H54 (cell line): ENCODE data around the gene MAMSTR.
"Not testable (repeated sequence)": the region's sequence is repeated elsewhere in the genome, so short reads cannot be mapped to it uniquely, and the experiment has no call there.

Source experiments
- DNase-seq: peaks from one replicate; pipeline ENCODE4 v3.0.0; 2011; ENCODE audit warnings: low spot score, mixed read lengths; ENCODE audit not compliant: insufficient read length
- FAIRE-seq: peaks from 3 replicates; lab custom pipeline; 2011; peaks lifted over from hg19 to GRCh38; lab: Jason Lieb, UNC
- POLR2A ChIP-seq: IDR thresholded peaks from 2 replicates; pipeline ENCODE4 v1.6.1; 2011; ENCODE audit warnings: low read depth, mild to moderate bottlenecking, low read length

Gene MAMSTR

DNA sequence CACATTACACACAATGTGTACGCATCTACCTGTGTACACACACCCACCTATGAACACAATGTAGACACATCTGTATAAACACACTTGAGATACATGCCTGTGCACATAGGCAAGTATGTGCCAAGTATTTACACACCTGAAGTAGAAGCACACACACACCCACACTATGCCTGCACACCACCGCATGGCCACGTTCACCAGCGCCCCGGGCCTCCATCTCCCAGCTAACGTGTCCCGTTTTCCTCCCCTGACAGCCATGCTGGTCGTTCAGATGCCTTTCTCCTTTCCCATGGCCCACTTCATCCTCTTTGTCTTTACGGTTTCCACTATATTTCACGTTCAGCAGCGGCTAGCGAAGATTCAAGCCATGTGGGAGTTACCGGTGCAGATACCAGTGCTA, 16.8 kb downstream of the MAMSTR start:
- no peak for FAIRE-seq
- no peak for TF ChIP-seq POLR2A
- DNase-seq, result no peak

DNA sequence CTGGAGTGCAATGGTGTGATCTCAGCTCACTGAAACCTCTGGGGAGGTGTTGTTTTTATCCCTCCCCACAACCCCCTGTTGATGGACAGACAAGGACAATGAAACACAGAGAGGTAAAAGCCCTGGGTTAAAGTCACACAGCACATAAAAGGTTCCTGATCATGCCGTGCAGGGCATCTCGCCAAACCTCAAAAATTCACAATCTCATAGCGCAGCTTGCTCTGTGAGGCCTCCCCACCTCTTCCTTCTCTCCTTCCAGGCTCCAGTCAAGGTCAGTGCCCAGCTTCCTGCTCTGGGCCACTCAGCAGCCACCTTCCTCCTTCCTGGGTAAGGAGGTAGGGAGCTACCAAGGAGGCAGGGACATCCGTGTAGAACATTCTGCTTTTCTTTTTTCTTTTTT, 21.5 kb downstream of the MAMSTR start:
- no peak for TF ChIP-seq POLR2A
- FAIRE-seq (peak; percentile 83), DNase-seq (peak; percentile 65)

GRCh38 chr19:48696353-48697010, 23.0 kb downstream of the MAMSTR start:
- TF ChIP-seq POLR2A, result no peak
- FAIRE-seq (no peak), DNase-seq (no peak)

GRCh38 chr19:48695743-48696352, 23.7 kb downstream of the MAMSTR start, which contains the start of gene FUT2:
Gene FUT2, plus strand, starts transcription at chr19:48695971. Its CDS starts 6,986 bp downstream, at chr19:48702957.
- no peak for TF ChIP-seq POLR2A
- DNase-seq, result no peak
- FAIRE-seq, result no peak

GRCh38 chr19:48693629-48694028, 25.9 kb downstream of the MAMSTR start:
- FAIRE-seq, DNase-seq: not testable (repeated sequence)

DNA sequence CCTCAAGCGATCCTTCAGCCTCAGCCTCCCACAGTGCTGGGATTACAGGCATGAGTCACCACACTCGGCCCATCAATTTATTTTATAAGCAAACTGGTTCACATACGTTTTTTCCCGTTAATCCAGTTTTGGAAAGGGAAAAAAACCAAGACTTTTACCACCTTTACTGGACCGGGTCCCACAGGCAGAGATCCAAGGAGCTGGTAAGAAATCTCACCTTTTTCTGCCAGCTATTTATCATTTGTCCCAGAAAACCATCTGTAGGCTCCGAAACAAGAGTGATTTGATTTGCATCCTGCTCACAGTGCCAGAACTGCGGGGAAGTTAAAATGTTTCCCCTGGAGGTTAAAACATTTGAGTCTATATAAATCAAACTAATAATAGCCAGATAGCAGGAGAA, 30.1 kb downstream of the MAMSTR start:
- no peak for FAIRE-seq
- DNase-seq, result no peak
- TF ChIP-seq POLR2A, result no peak

DNA sequence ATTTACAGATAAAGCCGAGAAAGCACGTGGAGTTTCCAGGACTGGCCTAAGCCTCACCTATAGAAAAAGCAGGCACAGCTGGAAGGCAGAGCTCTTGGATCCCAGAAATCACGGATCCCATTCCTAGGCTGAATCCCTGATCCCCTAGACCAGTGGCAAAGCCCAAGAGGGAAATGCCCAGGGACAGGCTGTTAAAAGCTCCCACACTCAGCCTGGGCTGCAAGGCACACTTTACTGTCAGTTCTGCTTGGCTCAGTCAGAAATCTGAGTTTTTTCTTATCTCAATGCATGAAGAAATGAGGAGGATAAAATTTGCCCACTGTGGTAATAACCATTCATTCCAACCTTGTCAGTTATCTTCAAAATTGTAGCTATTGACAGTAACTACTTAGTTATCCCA, 31.7 kb downstream of the MAMSTR start:
- FAIRE-seq (no peak), DNase-seq (no peak)
- TF ChIP-seq POLR2A, result no peak

DNA sequence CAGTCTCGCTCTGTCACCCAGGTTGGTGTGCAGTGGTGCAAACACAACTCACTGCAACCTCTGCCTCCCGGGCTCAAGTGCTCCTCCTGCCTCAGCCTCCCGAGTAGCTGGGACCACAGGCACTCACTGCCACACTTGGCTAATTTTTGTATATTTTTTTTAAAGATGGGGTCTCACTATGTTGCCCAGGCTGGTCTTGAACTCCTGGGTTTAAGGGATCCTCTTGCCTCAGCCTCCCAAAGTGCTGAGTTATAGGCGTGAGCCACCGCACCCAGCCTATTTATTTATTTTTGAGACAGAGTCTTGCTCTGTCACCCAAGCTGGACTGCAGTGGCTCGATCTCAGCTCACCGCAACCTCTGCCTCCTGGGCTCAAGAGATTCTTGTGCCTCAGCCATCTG, 32.9 kb downstream of the MAMSTR start:
- FAIRE-seq, DNase-seq: not testable (repeated sequence)

GRCh38 chr19:48686088-48686487, 33.4 kb downstream of the MAMSTR start:
- DNase-seq, result no peak
- no peak for FAIRE-seq
- TF ChIP-seq POLR2A, result no peak

DNA sequence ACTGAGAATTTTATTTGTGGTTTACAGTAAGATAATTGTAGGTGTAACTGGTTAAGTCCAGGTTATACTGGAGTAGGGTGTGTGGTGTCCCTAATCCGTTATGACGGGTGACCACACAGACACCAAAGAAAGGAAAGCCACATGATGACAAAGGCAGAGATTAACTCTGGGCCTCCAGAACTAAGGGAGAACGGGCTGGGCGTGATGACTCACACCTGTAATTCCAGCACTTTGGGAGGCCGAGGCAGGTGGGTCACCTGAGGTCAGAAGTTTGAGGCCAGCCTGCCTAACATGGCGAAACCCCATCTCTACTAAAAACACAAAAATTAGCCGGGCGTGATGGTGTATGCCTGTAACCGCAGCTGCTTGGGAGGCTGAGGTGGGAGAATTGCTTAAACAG, 33.9 kb downstream of the MAMSTR start:
- TF ChIP-seq POLR2A, result no peak
- FAIRE-seq (no peak), DNase-seq (no peak)

DNA sequence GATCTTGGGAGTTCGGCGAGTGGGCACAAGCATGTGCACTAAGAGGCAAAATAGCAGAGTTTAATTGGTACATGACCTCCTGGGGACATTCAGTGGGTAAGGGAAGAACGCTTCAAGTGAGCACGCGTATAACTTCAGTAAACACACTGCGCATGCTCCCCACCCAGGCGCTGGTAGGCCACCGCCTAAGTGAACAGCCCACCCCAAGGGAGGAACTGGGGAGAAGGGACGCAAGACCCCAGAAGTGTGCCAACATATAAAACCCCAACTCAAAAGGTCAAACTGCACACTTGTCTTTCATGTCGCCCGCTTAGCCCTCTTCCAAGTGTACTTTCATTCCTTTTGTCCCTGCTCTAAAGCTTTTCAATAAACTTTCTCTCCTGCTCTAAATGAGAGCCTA, 36.2 kb downstream of the MAMSTR start:
- no peak for TF ChIP-seq POLR2A
- no peak for FAIRE-seq
- DNase-seq, result no peak

GRCh38 chr19:48681127-48681470, 38.4 kb downstream of the MAMSTR start:
- FAIRE-seq (no peak), DNase-seq (peak; percentile 45)
- TF ChIP-seq POLR2A, result no peak

GRCh38 chr19:48680436-48681126, 38.9 kb downstream of the MAMSTR start:
- FAIRE-seq (no peak), DNase-seq (no peak)

DNA sequence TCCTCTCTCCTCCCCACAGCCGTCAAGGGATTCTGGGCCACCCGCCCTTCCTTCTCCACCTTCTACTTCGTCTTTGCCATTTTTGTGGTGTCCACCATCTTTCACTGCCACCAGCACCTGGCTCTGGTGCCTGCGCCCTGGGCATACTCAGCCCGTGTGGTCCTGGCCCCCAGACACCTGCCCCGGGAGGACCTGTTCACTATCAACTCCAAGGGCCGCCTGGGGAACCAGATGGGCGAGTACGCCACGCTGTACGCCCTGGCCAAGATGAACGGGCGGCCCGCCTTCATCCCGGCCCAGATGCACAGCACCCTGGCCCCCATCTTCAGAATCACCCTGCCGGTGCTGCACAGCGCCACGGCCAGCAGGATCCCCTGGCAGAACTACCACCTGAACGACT, 39.5 kb downstream of the MAMSTR start:
- DNase-seq, FAIRE-seq: not testable (repeated sequence)

More at GRCh38 chr19:48680436-48681126, 38.9 kb downstream of the MAMSTR start:
- TF ChIP-seq POLR2A, result no peak

DNA sequence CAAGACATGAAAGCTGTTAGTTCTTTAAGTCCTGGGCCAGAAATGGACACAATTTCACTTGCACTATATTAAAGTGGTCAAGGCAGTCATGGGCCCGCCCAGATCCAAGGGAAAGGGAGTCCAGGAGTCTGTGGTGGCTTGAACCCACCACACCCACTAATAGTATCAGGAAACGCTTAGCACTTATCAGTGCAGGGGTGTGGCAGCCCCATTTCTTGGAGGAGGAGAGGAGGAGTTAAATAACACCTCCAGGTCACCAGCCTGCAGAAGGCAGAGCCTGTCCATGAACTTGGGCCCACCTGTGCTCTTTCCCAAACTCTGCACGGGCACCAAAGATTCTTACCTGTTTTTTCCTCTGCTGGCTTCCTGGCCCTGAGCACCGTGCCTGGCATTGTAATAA, 41.3 kb downstream of the MAMSTR start:
- no peak for DNase-seq
- TF ChIP-seq POLR2A, result no peak
- FAIRE-seq, result no peak

DNA sequence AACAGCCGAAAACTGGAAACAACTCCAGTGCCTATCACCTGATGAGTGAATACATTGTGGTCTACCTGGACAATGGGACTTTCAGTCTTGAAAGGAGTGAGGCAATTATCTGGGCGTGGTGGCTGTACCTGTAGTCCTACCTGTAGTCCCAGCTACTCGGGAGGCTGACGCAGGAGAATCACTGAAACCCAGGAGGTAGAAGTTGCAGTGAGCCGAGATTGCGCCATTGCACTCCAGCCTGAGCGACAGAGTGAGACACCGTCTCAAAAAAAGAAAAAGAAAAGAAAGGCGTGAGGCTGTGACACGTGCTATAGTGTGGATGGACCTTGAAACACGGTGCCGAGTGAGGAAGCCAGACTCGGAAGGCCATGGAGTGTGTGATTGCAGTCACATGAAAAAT, 42.6 kb downstream of the MAMSTR start:
- DNase-seq (no peak), FAIRE-seq (no peak)
- no peak for TF ChIP-seq POLR2A
